GM18909 (cell line): ENCODE data around the gene PLXNA4.

Experiments
- ATAC-seq: cut with Tn5 transposase; IDR thresholded peaks from one replicate; pipeline ENCODE4 v1.9.1; 2021; ENCODE audit warnings: mild to moderate bottlenecking; ENCODE audit not compliant: unreplicated experiment, poor library complexity

The PLXNA4 gene

GRCh38 chr7:132565885-132566284 lies 10.4 kb downstream of the PLXNA4 start:
- ATAC-seq, result no peak

- no peak for ATAC-seq
Measured at GRCh38 chr7:132565441-132565840, 10.8 kb downstream of the PLXNA4 start.

GRCh38 chr7:132564849-132565248 lies 11.4 kb downstream of the PLXNA4 start:
- ATAC-seq, result no peak

GRCh38 chr7:132564090-132564489 lies 12.2 kb downstream of the PLXNA4 start:
- no peak for ATAC-seq

GRCh38 chr7:132562690-132563089 lies 13.6 kb downstream of the PLXNA4 start:
- ATAC-seq, result no peak

- no peak for ATAC-seq
Measured at GRCh38 chr7:132561763-132562162, 14.5 kb downstream of the PLXNA4 start.

- ATAC-seq, result no peak
Measured at GRCh38 chr7:132560825-132561529, 15.3 kb downstream of the PLXNA4 start.

GRCh38 chr7:132560105-132560504 lies 16.2 kb downstream of the PLXNA4 start:
- ATAC-seq, result no peak

- no peak for ATAC-seq
Measured at GRCh38 chr7:132558815-132559214, 17.5 kb downstream of the PLXNA4 start.

- ATAC-seq, result no peak
Measured at GRCh38 chr7:132557489-132558044, 18.7 kb downstream of the PLXNA4 start.

- ATAC-seq, result no peak
Measured at GRCh38 chr7:132554446-132554845, 21.8 kb downstream of the PLXNA4 start.

GRCh38 chr7:132553031-132553430 lies 23.2 kb downstream of the PLXNA4 start:
- ATAC-seq, result no peak

GRCh38 chr7:132551886-132552285 lies 24.4 kb downstream of the PLXNA4 start:
- ATAC-seq, result no peak

- ATAC-seq, result no peak
Measured at GRCh38 chr7:132551439-132551838, 24.8 kb downstream of the PLXNA4 start.

- no peak for ATAC-seq
Measured at GRCh38 chr7:132548489-132549078, 27.7 kb downstream of the PLXNA4 start.

- no peak for ATAC-seq
Measured at GRCh38 chr7:132547821-132548220, 28.4 kb downstream of the PLXNA4 start.

- ATAC-seq, result no peak
Measured at GRCh38 chr7:132546366-132547127, 29.7 kb downstream of the PLXNA4 start.

GRCh38 chr7:132545756-132546155 lies 30.5 kb downstream of the PLXNA4 start:
- no peak for ATAC-seq

GRCh38 chr7:132544999-132545398 lies 31.3 kb downstream of the PLXNA4 start:
- no peak for ATAC-seq

- ATAC-seq, result no peak
Measured at GRCh38 chr7:132544025-132544424, 32.2 kb downstream of the PLXNA4 start.

- ATAC-seq, result no peak
Measured at GRCh38 chr7:132542895-132543294, 33.4 kb downstream of the PLXNA4 start.
